GM12878 (cell line): ENCODE data around the gene CAPN1. TPM values are rescaled to one million over a fixed set of nuclear protein-coding genes. Genes with fewer than 3 reads are reported as not detected.

Experiments used
- ASH2L ChIP-seq: fragments of 300-600, 200-600 bp; sonication (generic); IDR thresholded peaks from 2 replicates; pipeline ENCODE4 v1.6.1; 2017; ENCODE audit warnings: low read depth, mild to moderate bottlenecking, borderline replicate concordance
- ATF7 ChIP-seq: fragments of 450-650 bp; IDR thresholded peaks from 2 replicates; pipeline ENCODE4 v1.6.1; 2016; ENCODE audit warnings: low read depth, mild to moderate bottlenecking
- BACH1 ChIP-seq: fragments of 450-650 bp; IDR thresholded peaks from 2 replicates; pipeline ENCODE4 v1.6.1; 2017; ENCODE audit warnings: mild to moderate bottlenecking, borderline replicate concordance
- CBX5 ChIP-seq: sonication (generic); IDR thresholded peaks from 2 replicates; pipeline ENCODE4 v1.6.1; 2016; ENCODE audit warnings: low read depth, moderate library complexity, mild to moderate bottlenecking, inconsistent platforms
- CHD1 ChIP-seq: IDR thresholded peaks from 2 replicates; pipeline ENCODE4 v1.6.1; 2012; ENCODE audit warnings: low read depth, low read length, improper control_type of control experiment
- CUX1 ChIP-seq: IDR thresholded peaks from 2 replicates; pipeline ENCODE4 v1.6.1; 2012; ENCODE audit warnings: improper control_type of control experiment, low read depth, low read length; ENCODE audit not compliant: insufficient replicate concordance
- DPF2 ChIP-seq: fragments of 450-650 bp; IDR thresholded peaks from 2 replicates; pipeline ENCODE4 v1.6.1; 2017; ENCODE audit warnings: mild to moderate bottlenecking
- EP300 ChIP-seq, 2 experiments: fragments of 150-350 bp in 1 of 2; IDR thresholded peaks; 2 replicates each; pipeline ENCODE4 v1.6.1; 2011 to 2012; ENCODE audit warnings: low read depth in 2 of 2, low read length in 2 of 2, borderline replicate concordance in 1 of 2, improper control_type of control experiment in 1 of 2, inconsistent platforms in 1 of 2; ENCODE audit not compliant: control insufficient read depth in 1 of 2
- HCFC1 ChIP-seq: fragments of 150-350 bp; IDR thresholded peaks from 2 replicates; pipeline ENCODE4 v1.6.1; 2014; ENCODE audit warnings: low read length
- IKZF2 ChIP-seq, 2 experiments: fragments of 450-650 bp; IDR thresholded peaks; 2 replicates each; pipeline ENCODE4 v1.6.1; 2017; ENCODE audit warnings: mild to moderate bottlenecking in 2 of 2, moderate library complexity in 2 of 2
- MXI1 ChIP-seq: fragments of 150-350 bp; IDR thresholded peaks from 2 replicates; pipeline ENCODE4 v1.6.1; 2011; ENCODE audit warnings: low read depth, mild to moderate bottlenecking, inconsistent platforms, low read length, improper control_type of control experiment
- MYB ChIP-seq: fragments of 150-350 bp; IDR thresholded peaks from 2 replicates; pipeline ENCODE4 v1.6.1; 2014; ENCODE audit warnings: mild to moderate bottlenecking, low read depth, low read length, borderline replicate concordance
- NKRF ChIP-seq: fragments of 450-650 bp; conservative IDR thresholded peaks from 2 replicates; pipeline ENCODE4 v1.6.1; 2017; ENCODE audit warnings: mild to moderate bottlenecking, moderate library complexity
- PML ChIP-seq: IDR thresholded peaks from 2 replicates; pipeline ENCODE4 v1.6.1; 2012; ENCODE audit warnings: low read length, inconsistent platforms
- POU2F2 ChIP-seq: IDR thresholded peaks from 3 replicates; pipeline ENCODE4 v1.6.1; 2011; ENCODE audit warnings: low read depth, mild to moderate bottlenecking, low read length, borderline replicate concordance
- RB1 ChIP-seq: fragments of 450-650 bp; formaldehyde crosslinking; IDR thresholded peaks from 2 replicates; pipeline ENCODE4 v1.6.1; 2017; ENCODE audit warnings: mild to moderate bottlenecking, borderline replicate concordance
- RELB ChIP-seq: fragments of 450-650 bp; IDR thresholded peaks from 2 replicates; pipeline ENCODE4 v1.6.1; 2017; ENCODE audit warnings: low read depth, mild to moderate bottlenecking, moderate library complexity
- SRF ChIP-seq, 2 experiments: IDR thresholded peaks; 2 replicates each; pipeline ENCODE4 v1.6.1; 2011; ENCODE audit warnings: low read depth in 2 of 2, low read length in 2 of 2, mild to moderate bottlenecking in 1 of 2, moderate library complexity in 1 of 2
- STAT3 ChIP-seq: IDR thresholded peaks from 2 replicates; pipeline ENCODE4 v1.6.1; 2011; ENCODE audit warnings: low read depth, low read length, improper control_type of control experiment
- TCF7 ChIP-seq: IDR thresholded peaks from 2 replicates; pipeline ENCODE4 v1.6.1; 2014; ENCODE audit warnings: antibody characterized with exemption, borderline replicate concordance
- WRNIP1 ChIP-seq: IDR thresholded peaks from 2 replicates; pipeline ENCODE4 v1.6.1; 2011; ENCODE audit warnings: low read depth, low read length, improper control_type of control experiment, borderline replicate concordance
- ZNF384 ChIP-seq: IDR thresholded peaks from 2 replicates; pipeline ENCODE4 v1.6.1; 2012; ENCODE audit warnings: low read depth, mild to moderate bottlenecking, low read length, improper control_type of control experiment, borderline replicate concordance
- ZSCAN29 ChIP-seq: fragments of 450-650 bp; IDR thresholded peaks from 2 replicates; pipeline ENCODE4 v1.6.1; 2017; ENCODE audit warnings: mild to moderate bottlenecking, moderate library complexity
- polyA plus RNA-seq, 11 experiments: library from polyadenylated mRNA; depleted of rRNA in 4 of 11; unstranded in 6 of 11; stranded (reverse) in 5 of 11; fragments of >200 nt; fragmentation: Nextera tagmentation in 4 of 11; fragmentation: Illumina TruSeq in 1 of 11; extraction: Ambion mirVana in 4 of 11; extraction: Trizol in 1 of 11; gene quantifications; 1 replicate in 1 of 11; 2 replicates in 10 of 11; pipeline versions ENCODE4 v1.2.1 to v1.2.3, GENCODE V29; 2011 to 2016; ENCODE audit warnings: inconsistent platforms in 2 of 11, missing spikeins in 2 of 11, low read depth in 1 of 11
- total RNA-seq, 4 experiments: library from RNA; depleted of rRNA in 3 of 4; stranded (reverse); fragments of >200 nt in 3 of 4; fragmentation: Illumina TruSeq in 1 of 4; extraction: Trizol in 1 of 4; gene quantifications; 2 replicates each; pipeline versions ENCODE4 v1.2.1 to v1.2.3, GENCODE V29; 2013 to 2021

The CAPN1 gene
- total and polyA plus RNA-seq, 10 of the 15 experiments (the other 5 are each of a cell fraction or from before 2014, with no cell fraction given): 2.2 to 167 (median 77.3) TPM

GRCh38 chr11:65134952-65135632 is 46.6 kb upstream of the CAPN1 start (continued):
- TF ChIP-seq CUX1 (no peak), STAT3 (no peak), DPF2 (no peak), SRF (IDR thresholded peaks at IDR 0.05; ENCODE audit: low read depth in 2 of 2, low read length in 2 of 2) (no peak), ASH2L (no peak), PML (no peak), ZSCAN29 (no peak), MXI1 (peak; percentile 96), RB1 (no peak), NKRF (no peak; the same call in 1 of the 2 replicates), CHD1 (no peak), TCF7 (no peak), IKZF2 (IDR thresholded peaks at IDR 0.05) (peak; percentile 65 to 81), POU2F2 (peak; percentile 34; the same call in 1 of the 3 replicates), ZNF384 (no peak), RELB (peak; percentile 85; the same call in 1 of the 2 replicates), CBX5 (no peak), WRNIP1 (no peak), EP300 (IDR thresholded peaks at IDR 0.05; ENCODE audit: borderline replicate concordance in 1 of 2, control insufficient read depth in 1 of 2, low read depth in 2 of 2, low read length in 2 of 2) (0 out of 4 replicates have a peak, but pooled peaks of 1 of the 2 experiments have one; percentile 35), ATF7 (no peak), BACH1 (0 out of 2 replicates have a peak, but pooled peaks have one; percentile 19), MYB (no peak), HCFC1 (no peak)
